GM23248 (cell line): Measurements from ENCODE around the gene RBKS.

ENCODE experiments used
- EZH2 ChIP-seq: fragments of 200-600 bp; sonication (generic); IDR thresholded peaks from 2 replicates; pipeline ENCODE4 v1.6.1; 2018; ENCODE audit warnings: antibody characterized with exemption, mild to moderate bottlenecking; ENCODE audit not compliant: insufficient read depth, poor library complexity, severe bottlenecking
- EZH2phosphoT487 ChIP-seq: fragments of 200-600 bp; sonication (generic); IDR thresholded peaks from 2 replicates; pipeline ENCODE4 v1.6.1; 2018; ENCODE audit warnings: antibody characterized with exemption, moderate library complexity, mild to moderate bottlenecking, low read depth; ENCODE audit not compliant: insufficient read depth

DNA sequence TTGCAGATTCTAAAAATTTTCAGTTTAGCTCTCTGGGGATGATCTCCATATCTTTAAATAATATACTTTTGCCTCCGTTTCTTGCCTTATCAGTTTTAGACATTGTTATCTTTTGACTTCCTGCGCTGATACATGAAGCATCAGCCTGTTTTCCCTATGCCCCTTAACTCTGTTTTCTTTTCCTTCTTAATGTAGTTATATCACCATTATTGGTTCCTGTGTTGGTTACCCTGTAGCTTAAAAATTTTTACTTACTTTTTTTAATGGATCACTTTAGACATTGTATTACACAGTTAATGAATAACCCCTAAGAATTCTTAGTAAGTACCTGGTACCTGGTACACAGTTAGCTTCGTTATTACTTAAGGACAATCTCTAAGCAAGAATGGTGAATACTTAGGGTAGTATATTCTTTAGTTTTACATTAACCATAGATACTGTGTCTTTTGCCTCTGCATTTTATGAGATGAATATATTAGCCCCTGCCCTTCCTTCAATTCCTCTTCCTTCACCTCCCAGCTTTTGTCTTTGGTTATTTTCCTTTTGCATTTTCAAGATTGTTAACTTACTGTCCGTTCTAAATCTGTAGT is 41.3 kb upstream of the RBKS start:
- no peak for TF ChIP-seq EZH2phosphoT487
- TF ChIP-seq EZH2, result no peak
